Femur (tissue), 1 donor: Measurements from ENCODE around the gene RNU6-8.

Experiments
- DNase-seq: peaks from one replicate; pipeline ENCODE4 v3.0.0-alpha.2; 2017

RNU6-8 gene

GRCh38 chr14:32203928-32204357 lies 874 bp upstream of the RNU6-8 start:
- DNase-seq, result peak; percentile 19

GRCh38 chr14:32202491-32202997 lies 525 bp downstream of the RNU6-8 start:
- no peak for DNase-seq

- peak; percentile 58 for DNase-seq
Measured at GRCh38 chr14:32201816-32202490, 1.1 kb downstream of the RNU6-8 start, which contains the start of gene RNU6-7. RNU6-7 (plus strand) TSS chr14:32202045.

GRCh38 chr14:32201193-32201815 lies 1.8 kb downstream of the RNU6-8 start:
- peak; percentile 87 for DNase-seq

GRCh38 chr14:32200368-32201192 lies 2.5 kb downstream of the RNU6-8 start:
- no peak for DNase-seq

- no peak for DNase-seq
Measured at GRCh38 chr14:32197919-32198318, 5.2 kb downstream of the RNU6-8 start.

GRCh38 chr14:32195636-32196035 lies 7.4 kb downstream of the RNU6-8 start:
- DNase-seq, result no peak

- no peak for DNase-seq
Measured at GRCh38 chr14:32193532-32193931, 9.5 kb downstream of the RNU6-8 start.

GRCh38 chr14:32192712-32193373 lies 10.2 kb downstream of the RNU6-8 start:
- no peak for DNase-seq

GRCh38 chr14:32190673-32191072 lies 12.4 kb downstream of the RNU6-8 start:
- DNase-seq, result no peak

GRCh38 chr14:32189811-32190210 lies 13.3 kb downstream of the RNU6-8 start:
- no peak for DNase-seq

GRCh38 chr14:32186248-32186647 lies 16.8 kb downstream of the RNU6-8 start:
- DNase-seq, result no peak

- DNase-seq, result no peak
Measured at GRCh38 chr14:32185097-32185496, 18.0 kb downstream of the RNU6-8 start.

- DNase-seq, result no peak
Measured at GRCh38 chr14:32183151-32184058, 19.7 kb downstream of the RNU6-8 start.

GRCh38 chr14:32171469-32171868 lies 31.6 kb downstream of the RNU6-8 start:
- no peak for DNase-seq

- no peak for DNase-seq
Measured at GRCh38 chr14:32169191-32169590, 33.9 kb downstream of the RNU6-8 start.

GRCh38 chr14:32167907-32168306 lies 35.2 kb downstream of the RNU6-8 start:
- no peak for DNase-seq

GRCh38 chr14:32166924-32167323 lies 36.1 kb downstream of the RNU6-8 start:
- no peak for DNase-seq

- no peak for DNase-seq
Measured at GRCh38 chr14:32166029-32166428, 37.0 kb downstream of the RNU6-8 start.
